ENCODE data around the gene TRAM2. TPM values are rescaled to one million over a fixed set of nuclear protein-coding genes. Genes with fewer than 3 reads are reported as not detected.

Gene TRAM2
- total and polyA plus RNA-seq, 2 of the 8 experiments (the other 6 are each of a cell fraction or from before 2014, with no cell fraction given): 9.0 to 21.4 TPM

DNA sequence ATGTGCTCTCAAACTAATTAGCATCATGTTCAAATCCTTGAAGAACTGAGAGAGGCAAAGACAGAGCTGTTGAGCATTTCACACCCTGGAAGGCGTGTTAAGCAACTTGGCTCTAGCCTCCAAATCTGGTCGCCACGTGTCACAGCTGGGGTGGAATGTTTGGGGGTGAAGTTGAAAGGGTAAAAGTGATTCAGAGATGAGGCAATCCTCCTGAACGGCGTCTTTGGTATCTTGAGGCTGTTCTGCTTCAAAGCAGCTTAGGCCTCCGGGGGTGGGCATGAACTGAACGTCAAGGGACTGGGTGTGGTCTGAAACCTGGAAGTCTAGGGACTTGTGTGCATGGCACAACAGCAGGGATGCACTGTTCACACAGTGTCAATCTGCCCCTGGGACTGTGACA, 62.3 kb downstream of the TRAM2 start (continued):
- TF ChIP-seq EZH2 (IDR thresholded peaks at IDR 0.05; ENCODE audit: low read depth, low read length, severe bottlenecking) (no peak), CHD1 (IDR thresholded peaks at IDR 0.05; ENCODE audit: low read depth, low read length) (no peak), RNF2 (IDR thresholded peaks at IDR 0.05; ENCODE audit: borderline replicate concordance, low read depth, low read length, missing control alignments, poor library complexity, severe bottlenecking) (no peak), SIRT6 (IDR thresholded peaks at IDR 0.05; ENCODE audit: low read length) (no peak)
